DOHH2 (cell line): ENCODE measurements around the gene NAA11.

Source experiments
- H3F3A ChIP-seq: fragments of 200-600 bp; sonication (generic), shearing (Covaris generic); 2 replicates; pipeline ENCODE4 v1.6.0; 2016; ENCODE audit warnings: antibody characterized with exemption, mild to moderate bottlenecking; ENCODE audit not compliant: control insufficient read depth, insufficient read depth
- H3K27ac ChIP-seq: fragments of 200-600 bp; sonication (generic); 2 replicates; pipeline ENCODE4 v1.5.1; 2014; ENCODE audit warnings: low read depth, mild to moderate bottlenecking, low read length, moderate library complexity
- H3K27me3 ChIP-seq: fragments of 200-600 bp; sonication (generic); 2 replicates; pipeline ENCODE4 v1.6.1; 2014; ENCODE audit warnings: mild to moderate bottlenecking, low read length, mixed read lengths; ENCODE audit not compliant: control insufficient read depth
- H3K36me3 ChIP-seq: fragments of 200-600 bp; sonication (generic); 2 replicates; pipeline ENCODE4 v1.6.1; 2014; ENCODE audit warnings: mild to moderate bottlenecking, low read length, moderate library complexity, mixed read lengths; ENCODE audit not compliant: control insufficient read depth
- H3K4me1 ChIP-seq: fragments of 200-600 bp; sonication (generic); 2 replicates; pipeline ENCODE4 v1.6.1; 2014; ENCODE audit warnings: mild to moderate bottlenecking, low read length, mixed read lengths; ENCODE audit not compliant: control insufficient read depth
- H3K4me2 ChIP-seq: fragments of 200-600 bp; sonication (generic); 2 replicates; pipeline ENCODE4 v1.6.0; 2014; ENCODE audit warnings: mild to moderate bottlenecking, low read length, moderate library complexity
- H3K4me3 ChIP-seq: fragments of 200-600 bp; sonication (generic); 2 replicates; pipeline ENCODE4 v1.5.1; 2014; ENCODE audit warnings: mild to moderate bottlenecking, low read length, mixed read lengths
- H3K79me2 ChIP-seq: fragments of 200-600 bp; sonication (generic); 2 replicates; pipeline ENCODE4 v1.6.1; 2014; ENCODE audit warnings: mild to moderate bottlenecking, low read length, mixed read lengths; ENCODE audit not compliant: control insufficient read depth
- H3K9me2 ChIP-seq: fragments of 200-600 bp; sonication (generic); replicated peaks from 2 replicates; pipeline ENCODE4 v1.6.1; 2014; ENCODE audit warnings: mild to moderate bottlenecking, low read length, mixed read lengths; ENCODE audit not compliant: control insufficient read depth
- H3K9me3 ChIP-seq: fragments of 200-600 bp; sonication (generic); 2 replicates; pipeline ENCODE4 v1.6.1; 2014; ENCODE audit warnings: antibody characterized with exemption, low read length, mixed read lengths; ENCODE audit not compliant: control insufficient read depth, insufficient read depth
- H4K20me1 ChIP-seq: fragments of 200-600 bp; sonication (generic); 2 replicates; pipeline ENCODE4 v1.6.0; 2014; ENCODE audit warnings: low read depth, mild to moderate bottlenecking, antibody characterized with exemption, low read length, moderate library complexity; ENCODE audit not compliant: control insufficient read depth, insufficient read depth
- EZH2phosphoT487 ChIP-seq: fragments of 200-600 bp; sonication (generic); IDR thresholded peaks from 2 replicates; pipeline ENCODE4 v1.6.1; 2017; ENCODE audit warnings: borderline replicate concordance, mild to moderate bottlenecking, antibody characterized with exemption, low read length, moderate library complexity, mixed read lengths
- TF ChIP-seq, protein P1 (sequence below): fragments of 200-600 bp; sonication (generic); IDR thresholded peaks from one replicate; pipeline ENCODE4 v1.5.1; 2014; ENCODE audit warnings: antibody characterized with exemption, mild to moderate bottlenecking, low read depth, low read length; ENCODE audit not compliant: poor library complexity, severe bottlenecking

Gene NAA11

DNA sequence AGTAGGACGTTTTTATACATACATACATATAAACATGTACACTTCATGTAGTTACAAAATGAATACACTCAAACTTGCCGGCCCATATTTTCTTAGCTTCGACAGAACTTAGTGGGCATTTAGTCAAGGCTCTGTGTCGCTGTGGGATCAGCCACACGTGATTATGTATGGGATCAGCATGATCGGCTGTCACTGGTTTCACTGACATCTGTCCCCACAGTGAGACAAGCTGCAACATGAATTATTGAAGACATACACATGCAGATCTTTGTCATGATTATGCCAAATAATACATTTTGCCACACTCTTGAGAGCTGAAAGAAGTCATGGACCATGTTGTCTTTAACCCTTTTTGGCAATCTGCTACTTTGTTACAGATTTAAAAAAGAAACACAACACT lies 38.2 kb upstream of the NAA11 start:
- TF ChIP-seq EZH2phosphoT487 = no peak
- TF ChIP-seq, protein P1, sequence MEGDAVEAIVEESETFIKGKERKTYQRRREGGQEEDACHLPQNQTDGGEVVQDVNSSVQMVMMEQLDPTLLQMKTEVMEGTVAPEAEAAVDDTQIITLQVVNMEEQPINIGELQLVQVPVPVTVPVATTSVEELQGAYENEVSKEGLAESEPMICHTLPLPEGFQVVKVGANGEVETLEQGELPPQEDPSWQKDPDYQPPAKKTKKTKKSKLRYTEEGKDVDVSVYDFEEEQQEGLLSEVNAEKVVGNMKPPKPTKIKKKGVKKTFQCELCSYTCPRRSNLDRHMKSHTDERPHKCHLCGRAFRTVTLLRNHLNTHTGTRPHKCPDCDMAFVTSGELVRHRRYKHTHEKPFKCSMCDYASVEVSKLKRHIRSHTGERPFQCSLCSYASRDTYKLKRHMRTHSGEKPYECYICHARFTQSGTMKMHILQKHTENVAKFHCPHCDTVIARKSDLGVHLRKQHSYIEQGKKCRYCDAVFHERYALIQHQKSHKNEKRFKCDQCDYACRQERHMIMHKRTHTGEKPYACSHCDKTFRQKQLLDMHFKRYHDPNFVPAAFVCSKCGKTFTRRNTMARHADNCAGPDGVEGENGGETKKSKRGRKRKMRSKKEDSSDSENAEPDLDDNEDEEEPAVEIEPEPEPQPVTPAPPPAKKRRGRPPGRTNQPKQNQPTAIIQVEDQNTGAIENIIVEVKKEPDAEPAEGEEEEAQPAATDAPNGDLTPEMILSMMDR = no peak
- no peaks in the 10 kb centered on the region for H3K27me3 ChIP-seq
- H3K4me1 ChIP-seq = no peaks in the 10 kb centered on the region
- H4K20me1 ChIP-seq = no peaks in the 10 kb centered on the region
- no peak overlapping the region for H3K4me2 ChIP-seq
- H3K4me3 ChIP-seq = no peak overlapping the region
- no peaks in the 10 kb centered on the region for H3K9me3 ChIP-seq
- no peaks in the 10 kb centered on the region for H3K9me2 ChIP-seq
- no peaks in the 10 kb centered on the region for H3K79me2 ChIP-seq
- H3K36me3 ChIP-seq = no peaks in the 10 kb centered on the region
- no peaks in the 10 kb centered on the region for H3F3A ChIP-seq
- no peak overlapping the region for H3K27ac ChIP-seq

DNA sequence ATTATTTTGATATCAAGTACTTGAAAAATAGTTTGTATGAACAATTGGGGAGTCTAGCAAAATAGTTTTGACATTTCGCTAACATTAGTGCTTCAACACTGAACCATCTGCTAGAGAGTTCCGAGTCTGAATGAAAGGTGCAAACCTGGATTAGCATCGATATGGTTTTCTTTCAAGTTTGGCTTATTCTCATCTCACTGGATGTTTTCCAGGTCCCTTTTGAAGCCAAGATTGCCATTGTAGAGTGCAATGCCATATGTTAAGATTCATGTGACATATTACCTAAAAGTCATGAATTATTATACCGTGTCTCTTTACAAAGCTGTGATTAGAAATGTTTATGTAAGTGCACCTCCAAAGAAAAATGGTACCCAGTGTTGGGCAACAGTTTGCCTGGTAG lies 36.8 kb upstream of the NAA11 start:
- H4K20me1 ChIP-seq = no peaks in the 10 kb centered on the region
- H3K27me3 ChIP-seq = no peaks in the 10 kb centered on the region
- no peaks in the 10 kb centered on the region for H3F3A ChIP-seq
- no peaks in the 10 kb centered on the region for H3K4me1 ChIP-seq
- H3K79me2 ChIP-seq = no peaks in the 10 kb centered on the region
- no peaks in the 10 kb centered on the region for H3K9me2 ChIP-seq
- no peak overlapping the region for H3K27ac ChIP-seq
- no peak overlapping the region for H3K4me3 ChIP-seq
- no peaks in the 10 kb centered on the region for H3K36me3 ChIP-seq
- H3K9me3 ChIP-seq = no peaks in the 10 kb centered on the region
- TF ChIP-seq, protein P1 = no peak
- no peak for TF ChIP-seq EZH2phosphoT487
- no peak overlapping the region for H3K4me2 ChIP-seq

DNA sequence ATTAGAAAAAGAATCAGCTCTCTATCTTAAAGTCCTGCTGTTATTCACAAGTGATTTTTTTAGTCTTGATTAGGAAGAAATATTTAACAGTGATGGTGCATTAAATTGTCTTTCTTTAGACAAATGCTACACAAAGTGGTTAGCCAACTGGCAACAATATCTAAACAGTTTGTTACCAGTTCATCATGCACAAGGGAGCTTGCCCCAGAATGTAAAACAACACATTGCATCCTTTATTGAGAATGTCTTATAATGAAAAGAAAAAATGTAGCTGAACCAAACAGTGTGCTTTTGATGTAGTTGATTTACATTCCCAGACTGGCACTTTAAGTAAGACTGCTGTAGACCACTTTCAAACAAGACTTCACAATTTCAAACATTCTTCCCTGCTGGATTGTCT lies 34.1 kb upstream of the NAA11 start:
- no peaks in the 10 kb centered on the region for H3K9me2 ChIP-seq
- H3K9me3 ChIP-seq = no peaks in the 10 kb centered on the region
- H3K4me3 ChIP-seq = no peak overlapping the region
- no peaks in the 10 kb centered on the region for H3K27me3 ChIP-seq
- H3K27ac ChIP-seq = no peak overlapping the region
- no peak overlapping the region for H3K4me2 ChIP-seq
- H3K4me1 ChIP-seq = no peaks in the 10 kb centered on the region
- H4K20me1 ChIP-seq = no peaks in the 10 kb centered on the region
- no peaks in the 10 kb centered on the region for H3K36me3 ChIP-seq
- TF ChIP-seq EZH2phosphoT487 = no peak
- TF ChIP-seq, protein P1 = no peak
- H3F3A ChIP-seq = no peaks in the 10 kb centered on the region
- no peaks in the 10 kb centered on the region for H3K79me2 ChIP-seq

DNA sequence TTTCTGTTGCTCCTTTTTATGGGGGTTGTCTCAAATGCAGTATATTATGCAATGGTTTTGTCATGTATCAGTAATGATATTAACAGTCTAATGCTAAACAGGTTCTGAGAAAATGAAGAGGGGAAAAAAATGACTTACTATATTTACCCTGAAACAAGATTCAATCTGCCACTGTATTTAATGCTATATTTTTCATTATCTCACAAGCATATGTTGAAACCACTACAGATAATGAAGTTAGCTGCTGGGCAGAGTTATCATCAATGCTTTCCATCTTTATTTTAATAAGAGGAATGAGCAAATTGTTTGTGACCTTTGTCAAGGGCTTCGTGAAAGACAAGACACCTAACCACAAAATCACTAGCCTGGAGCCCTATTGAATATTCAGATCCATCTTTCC lies 32.6 kb upstream of the NAA11 start:
- H3K4me2 ChIP-seq = no peak overlapping the region
- H3F3A ChIP-seq = no peaks in the 10 kb centered on the region
- no peaks in the 10 kb centered on the region for H3K36me3 ChIP-seq
- no peaks in the 10 kb centered on the region for H3K9me2 ChIP-seq
- no peaks in the 10 kb centered on the region for H4K20me1 ChIP-seq
- H3K79me2 ChIP-seq = no peaks in the 10 kb centered on the region
- H3K27ac ChIP-seq = no peak overlapping the region
- H3K4me1 ChIP-seq = no peaks in the 10 kb centered on the region
- no peak for TF ChIP-seq EZH2phosphoT487
- TF ChIP-seq, protein P1 = no peak
- no peaks in the 10 kb centered on the region for H3K27me3 ChIP-seq
- no peaks in the 10 kb centered on the region for H3K9me3 ChIP-seq
- H3K4me3 ChIP-seq = no peak overlapping the region
